HG02973 (cell line): ENCODE data around the gene THSD4.

Experiments used
- ATAC-seq: cut with Tn5 transposase; IDR thresholded peaks from one replicate; pipeline ENCODE4 v1.9.1; 2021; ENCODE audit warnings: moderate library complexity; ENCODE audit not compliant: unreplicated experiment

The THSD4 gene

DNA sequence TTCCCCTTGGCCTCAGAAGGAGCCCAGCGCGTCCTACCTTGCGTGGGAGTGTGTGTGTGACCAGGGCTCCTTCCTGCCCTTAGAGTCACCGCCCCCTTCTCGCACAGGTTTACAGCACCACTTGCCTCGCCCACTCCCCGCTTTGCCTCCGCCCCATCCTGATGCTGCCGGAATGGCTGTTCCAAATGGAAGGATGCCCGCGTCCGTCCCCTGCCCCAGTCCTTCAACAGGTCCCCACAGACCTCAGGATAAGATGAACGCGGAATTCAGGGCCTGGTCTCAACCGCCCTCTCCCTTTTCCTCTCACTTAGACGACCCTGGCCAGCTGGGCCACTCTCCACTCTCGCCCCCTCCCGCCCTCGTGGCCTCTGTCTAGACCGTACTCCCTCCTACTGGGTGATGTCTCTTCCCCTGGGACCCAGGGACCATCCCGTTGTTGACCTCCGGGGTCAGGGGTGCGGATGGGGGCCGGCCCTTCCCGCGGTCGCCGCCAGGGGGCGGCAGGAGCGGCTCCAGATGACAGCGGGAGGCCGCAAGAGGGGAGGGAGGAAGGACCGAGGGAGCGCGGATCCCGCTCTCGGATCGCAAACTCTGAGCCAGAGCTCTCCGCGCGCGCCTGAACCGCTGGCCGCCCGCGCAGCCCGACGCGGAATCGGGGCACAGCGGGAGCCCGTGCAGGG lies at the start of gene THSD4:
TSS of gene THSD4 (plus strand) at position 585 of the 680 bp plus-strand sequence.
- peak; percentile 82 for ATAC-seq

DNA sequence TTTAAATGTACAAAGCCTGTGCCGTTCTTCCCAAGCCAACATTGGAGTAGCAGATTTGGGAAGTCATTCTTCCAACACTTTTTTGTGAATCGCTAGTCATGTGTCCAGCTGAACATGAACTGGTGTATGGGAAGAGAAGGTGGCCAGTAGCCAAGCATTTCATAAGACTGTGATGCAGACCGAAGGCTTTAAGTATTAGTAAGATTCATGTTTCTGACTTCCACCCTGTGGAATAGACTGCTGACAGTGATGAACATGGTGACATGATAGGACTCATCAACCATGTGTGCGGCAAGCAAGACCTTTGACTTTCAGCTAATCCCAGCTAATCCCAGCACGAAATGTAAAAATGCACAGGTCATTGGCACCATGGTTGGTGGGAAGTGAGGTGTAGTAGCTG lies 48.3 kb upstream of the THSD4 start:
- no peak for ATAC-seq

DNA sequence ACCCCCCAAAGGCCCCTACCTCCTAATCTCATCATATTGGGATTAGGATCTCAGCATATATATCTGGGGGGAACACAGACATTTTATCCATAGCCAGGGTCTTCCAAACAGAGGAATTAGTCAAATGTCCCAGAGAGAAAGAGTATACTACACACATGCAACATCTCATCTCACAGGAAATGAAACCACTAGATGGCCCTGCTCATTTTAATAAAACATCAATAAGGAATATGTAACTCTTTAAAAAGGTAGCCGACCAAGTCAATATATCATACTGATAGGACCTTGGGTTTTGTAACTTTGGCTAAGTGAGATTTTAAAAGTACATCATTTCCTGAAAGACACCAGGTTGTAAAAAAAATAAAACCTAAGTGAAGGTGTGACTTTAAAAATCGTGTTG lies 45.6 kb upstream of the THSD4 start:
- ATAC-seq, result no peak

DNA sequence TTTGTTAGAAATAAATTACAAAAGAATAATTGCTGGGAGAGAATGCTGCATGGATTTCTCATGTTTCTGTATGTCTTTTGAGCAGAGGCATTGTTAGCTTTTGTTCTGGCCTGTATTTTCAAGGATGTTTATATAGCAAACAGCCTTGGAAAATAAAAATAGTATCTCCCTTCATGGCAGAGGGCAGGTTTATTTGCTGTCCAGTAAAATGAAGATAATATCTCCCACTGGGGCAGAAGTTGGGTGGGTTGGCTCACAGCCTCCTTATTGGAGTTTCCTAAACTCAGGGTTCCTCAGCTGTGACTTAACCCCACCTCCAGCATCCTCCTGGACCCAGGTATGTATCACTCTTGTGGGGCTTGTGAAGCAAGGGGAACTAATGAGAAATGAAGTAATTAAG lies 43.7 kb upstream of the THSD4 start:
- ATAC-seq, result no peak

DNA sequence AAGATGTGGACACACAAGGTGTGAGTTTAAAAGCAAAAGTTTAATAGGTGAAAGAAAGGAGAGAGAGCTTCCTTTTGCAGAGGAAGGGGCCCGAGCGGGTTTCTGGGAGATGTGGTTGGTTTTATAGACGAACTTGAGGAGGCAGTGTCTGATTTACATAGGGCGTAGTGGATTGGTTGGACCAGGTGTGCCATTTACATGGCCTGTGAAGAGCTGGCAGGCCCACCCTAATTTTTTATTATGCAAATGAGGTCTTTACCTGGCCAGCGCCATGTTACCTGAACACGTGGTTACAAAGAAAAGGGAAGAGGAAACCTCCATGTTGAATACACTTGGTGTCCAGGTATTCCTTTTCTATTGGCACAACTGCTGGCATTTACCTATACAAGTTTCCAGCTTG lies 42.8 kb upstream of the THSD4 start:
- no peak for ATAC-seq

DNA sequence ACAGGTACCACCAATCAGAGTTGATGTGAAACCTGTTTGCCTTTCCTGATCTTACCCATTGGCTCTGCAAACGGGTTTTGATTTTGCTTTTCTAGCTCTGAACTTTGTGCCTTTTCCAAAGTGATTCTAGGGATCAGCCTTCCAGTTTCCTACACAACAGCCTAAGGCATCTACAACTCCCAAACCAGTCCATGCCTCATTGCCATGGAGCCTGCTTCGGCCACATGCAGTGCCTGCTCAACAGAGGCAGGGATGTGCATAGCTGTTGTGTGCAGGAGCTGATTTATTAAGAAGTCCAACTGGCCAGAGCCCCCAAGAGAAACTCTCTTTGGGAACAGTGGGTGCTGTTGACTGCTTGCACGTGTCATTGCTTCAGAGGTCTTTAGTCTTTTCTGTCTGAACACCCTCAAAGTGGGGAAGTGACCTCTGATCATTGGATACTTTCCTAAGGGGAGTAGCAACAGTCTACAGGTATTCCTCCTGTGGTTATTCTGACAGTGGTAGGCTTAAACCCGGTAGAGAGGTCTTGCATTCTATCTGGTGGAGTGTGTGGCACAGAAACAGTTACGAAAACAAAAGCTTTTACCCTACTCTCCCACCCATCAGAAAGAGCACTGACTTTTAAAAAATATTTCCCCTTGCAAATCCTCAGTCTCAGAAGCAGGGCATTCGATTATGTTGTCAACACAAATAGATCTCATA lies 36.6 kb upstream of the THSD4 start:
- no peak for ATAC-seq

DNA sequence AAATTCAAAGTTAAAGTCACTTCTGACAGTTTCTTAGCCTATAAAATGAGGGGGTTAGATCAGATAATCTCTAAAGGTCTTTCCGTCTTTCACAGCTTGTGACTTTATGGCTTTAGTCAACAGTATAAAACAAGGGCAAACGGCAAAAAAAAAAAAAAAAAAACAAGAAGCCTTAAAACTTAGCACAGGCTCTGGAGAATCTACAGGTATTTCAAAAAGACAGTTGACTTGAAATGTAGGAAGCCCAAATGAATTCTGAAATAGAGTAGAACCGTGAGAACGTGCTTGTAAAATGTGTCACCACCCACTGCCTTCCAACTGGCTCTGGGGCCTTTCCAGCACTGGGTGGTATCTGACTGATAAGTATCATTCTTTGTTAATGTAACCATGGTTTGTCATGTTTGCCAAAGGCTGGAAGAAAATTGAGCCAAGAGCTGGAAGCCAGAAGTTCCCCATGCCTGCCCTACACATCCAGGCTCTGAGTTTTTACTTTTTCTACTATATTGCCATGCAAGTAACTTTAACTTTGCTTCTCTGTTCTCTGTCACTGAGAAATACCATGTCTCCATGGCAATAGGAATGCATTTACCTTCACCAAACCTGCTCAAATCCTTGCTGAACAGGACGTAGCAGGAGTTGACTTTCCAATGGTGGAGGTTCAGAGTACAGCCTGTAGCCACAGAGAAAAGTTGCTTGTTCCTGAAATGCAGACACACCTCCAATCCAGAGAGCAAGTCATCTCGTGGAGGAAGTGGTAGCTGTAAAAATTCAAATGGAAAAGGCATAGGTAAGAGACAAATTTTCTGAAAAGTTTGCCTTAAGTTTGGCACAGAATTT lies 35.8 kb upstream of the THSD4 start:
- ATAC-seq, result no peak

DNA sequence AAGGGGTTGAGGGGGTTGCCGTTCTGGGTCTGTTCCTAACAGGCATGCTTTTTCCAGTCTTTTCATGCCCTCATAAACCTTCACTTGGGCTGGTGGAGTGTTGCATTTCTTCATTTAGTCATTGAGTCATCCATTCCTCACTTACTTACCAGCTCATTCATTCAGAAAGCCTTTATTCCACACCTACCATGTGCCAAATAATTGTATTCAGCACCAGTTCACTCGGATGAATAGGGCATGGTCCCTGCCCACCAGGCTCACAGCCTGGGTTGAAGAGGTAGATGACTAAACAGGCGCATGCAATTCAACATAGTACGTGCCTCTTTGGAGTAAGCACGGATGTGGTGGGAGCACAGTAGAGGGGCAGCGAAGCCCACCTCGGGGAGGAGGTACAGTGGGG lies 35.1 kb upstream of the THSD4 start:
- no peak for ATAC-seq

DNA sequence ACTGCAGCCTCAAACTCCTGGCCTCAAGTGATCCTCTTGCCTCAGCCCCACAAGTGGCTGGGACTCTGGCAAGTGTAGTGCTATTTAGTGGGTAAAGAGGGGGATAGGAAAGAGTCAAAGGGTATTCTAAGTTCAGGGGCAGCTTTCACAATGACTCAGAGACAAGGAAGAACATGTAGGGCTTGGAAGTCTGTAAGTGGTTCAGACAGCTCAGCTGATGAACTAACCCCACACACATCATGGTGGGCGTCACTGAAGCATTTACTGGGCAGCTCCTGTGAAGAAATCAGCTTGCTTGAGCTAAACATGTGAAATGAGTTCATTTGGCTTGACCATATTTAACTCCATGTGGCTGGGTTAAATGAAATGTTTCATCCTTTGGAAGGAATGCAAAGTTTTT lies 34.6 kb upstream of the THSD4 start:
- ATAC-seq, result no peak

DNA sequence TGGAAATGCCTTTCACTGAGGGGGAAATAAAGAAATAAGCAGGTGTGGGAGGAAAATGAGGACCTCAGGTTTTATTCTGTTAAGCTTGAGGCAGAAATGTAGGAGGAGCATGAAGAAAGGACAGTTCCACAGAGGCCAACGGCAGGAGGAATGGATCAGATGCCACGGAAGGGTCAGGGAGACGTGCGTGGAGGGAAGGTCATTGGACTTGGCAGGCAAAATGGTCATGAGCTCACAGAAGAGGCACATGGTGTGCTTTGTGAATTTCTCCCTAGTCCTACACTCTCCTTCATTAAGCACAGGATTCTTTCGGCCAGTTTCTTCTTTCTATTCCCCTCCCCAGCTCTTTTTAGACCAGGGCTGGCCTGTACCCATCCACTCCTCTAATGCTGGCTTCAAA lies 32.5 kb upstream of the THSD4 start:
- ATAC-seq, result no peak

DNA sequence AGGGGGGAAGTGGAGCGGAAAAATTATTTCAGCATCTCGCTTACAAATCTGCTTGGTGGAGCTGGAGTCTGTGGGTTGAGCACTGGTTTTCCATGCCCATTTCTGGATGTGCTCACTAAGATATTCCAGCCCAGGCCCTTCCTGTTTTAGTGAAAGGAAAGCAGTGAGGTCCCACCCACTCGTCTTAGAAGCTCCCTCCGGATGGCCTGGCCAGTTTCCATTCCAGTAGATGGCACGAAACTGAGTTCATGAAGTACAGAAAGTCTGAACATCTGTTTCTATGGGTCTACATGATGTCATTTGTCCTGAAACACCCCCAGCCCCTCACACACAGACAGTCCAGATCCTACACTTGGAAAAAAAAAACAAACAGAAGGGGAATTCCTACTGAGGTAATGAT lies 31.9 kb upstream of the THSD4 start:
- no peak for ATAC-seq

DNA sequence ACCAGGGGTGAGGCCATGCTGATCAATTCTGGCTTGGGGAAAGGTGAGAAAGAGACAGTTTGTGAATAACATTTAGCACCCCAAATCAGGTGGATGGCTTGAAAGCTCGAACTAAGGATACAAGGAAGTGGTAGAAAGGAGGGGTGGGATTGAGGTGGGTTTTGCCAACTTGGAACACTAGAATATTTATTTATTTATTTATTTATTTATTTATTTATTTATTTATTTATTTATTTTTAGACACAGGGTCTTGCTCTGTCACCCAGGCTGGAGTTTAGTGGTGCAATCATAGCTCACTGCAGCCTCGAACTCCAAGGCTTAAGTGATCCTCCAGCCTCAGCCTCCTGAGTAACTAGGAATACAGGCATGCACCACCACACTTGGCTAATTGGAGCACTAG lies 31.0 kb upstream of the THSD4 start:
- no peak for ATAC-seq

DNA sequence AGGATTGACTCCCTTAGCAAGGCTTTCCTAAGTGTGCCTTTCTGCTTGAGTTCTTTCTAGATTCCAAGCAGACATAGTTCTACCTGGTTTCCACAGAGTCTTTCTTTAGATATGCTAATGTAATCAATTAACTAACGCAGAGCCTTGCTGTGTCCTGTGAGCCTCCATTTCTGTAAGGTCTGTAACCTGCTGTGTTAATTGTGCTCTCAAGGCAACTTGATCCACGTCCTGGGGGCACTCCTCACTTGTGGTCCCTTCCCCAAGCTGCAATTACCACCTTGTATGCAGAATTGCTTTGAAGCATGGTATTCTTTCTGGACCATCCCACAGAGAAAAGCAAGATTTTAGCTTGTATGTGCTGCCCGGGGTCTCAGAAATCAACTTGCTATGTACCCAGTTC lies 29.5 kb upstream of the THSD4 start:
- no peak for ATAC-seq

DNA sequence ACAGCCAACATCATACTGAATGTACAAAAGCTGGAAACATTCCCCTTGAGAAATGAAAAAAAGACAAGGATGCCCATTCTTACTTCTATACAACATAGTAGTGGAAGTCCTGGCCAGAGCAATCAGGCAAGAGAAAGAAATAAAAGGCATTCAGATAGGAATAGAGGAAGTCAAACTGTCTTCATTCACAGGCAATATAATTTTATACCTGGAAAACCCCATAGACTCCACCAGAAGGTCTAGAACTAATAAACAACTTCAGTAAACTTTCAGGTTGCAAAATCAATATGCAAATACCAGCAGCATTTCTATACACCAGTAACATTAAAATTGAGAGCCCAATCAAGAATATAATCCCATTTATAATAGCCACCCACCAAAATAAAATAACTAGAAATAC lies 27.1 kb upstream of the THSD4 start:
- ATAC-seq, result no peak

DNA sequence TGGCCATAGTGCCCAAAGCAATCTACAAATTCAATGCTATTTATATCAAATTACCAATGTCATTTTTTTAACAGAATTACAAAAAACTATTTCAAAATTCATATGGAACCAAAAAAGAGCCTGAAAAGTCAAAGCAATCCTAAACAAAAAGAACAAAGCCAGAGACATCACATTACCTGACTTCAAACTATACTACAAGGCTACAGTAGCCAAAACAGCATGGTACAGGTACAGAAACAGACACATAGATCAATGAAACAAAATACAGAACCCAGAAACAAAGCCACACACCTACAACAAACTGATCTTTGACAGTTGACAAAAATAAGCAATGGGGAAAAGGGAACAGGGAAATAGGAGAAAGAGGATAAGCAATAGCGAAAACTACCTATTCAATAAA lies 26.6 kb upstream of the THSD4 start:
- ATAC-seq, result no peak

DNA sequence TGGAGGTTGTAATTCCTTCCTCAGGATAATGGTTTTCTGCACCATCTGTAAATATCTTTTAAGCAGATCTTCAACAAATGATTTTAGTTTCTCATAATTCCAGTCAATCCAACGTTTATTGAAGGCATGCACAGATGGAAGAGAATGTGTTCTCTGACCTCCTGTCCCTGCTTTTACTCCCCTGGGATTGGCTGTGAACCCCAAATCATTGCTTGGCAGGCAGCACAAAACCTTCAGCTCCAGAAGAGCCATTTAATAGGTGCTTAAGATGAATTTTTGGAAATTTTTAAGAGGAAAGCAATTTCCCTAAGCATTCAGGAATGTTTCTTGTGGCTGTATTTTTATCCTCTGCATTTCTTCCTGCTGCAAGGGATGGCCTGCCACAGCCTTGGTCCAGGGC lies 25.5 kb upstream of the THSD4 start:
- no peak for ATAC-seq

DNA sequence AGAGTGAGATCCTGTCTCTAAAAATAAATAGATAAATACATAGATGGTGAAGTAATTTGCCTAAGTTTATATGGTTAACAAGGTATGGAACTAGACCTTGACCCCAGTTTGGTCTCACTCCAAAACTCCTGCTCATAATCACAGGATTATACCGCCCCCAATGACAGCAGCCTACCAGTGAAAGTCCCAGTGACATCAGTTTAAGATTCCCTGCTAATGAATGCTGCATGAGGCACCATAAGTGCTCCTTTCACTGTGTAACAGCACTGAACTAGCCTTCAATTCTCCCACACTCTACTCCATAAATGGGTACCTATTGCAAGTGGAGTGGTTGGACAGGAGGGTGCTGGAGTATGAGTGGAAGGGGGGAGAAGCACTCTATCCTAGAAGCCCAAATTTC lies 23.7 kb upstream of the THSD4 start:
- ATAC-seq, result no peak

DNA sequence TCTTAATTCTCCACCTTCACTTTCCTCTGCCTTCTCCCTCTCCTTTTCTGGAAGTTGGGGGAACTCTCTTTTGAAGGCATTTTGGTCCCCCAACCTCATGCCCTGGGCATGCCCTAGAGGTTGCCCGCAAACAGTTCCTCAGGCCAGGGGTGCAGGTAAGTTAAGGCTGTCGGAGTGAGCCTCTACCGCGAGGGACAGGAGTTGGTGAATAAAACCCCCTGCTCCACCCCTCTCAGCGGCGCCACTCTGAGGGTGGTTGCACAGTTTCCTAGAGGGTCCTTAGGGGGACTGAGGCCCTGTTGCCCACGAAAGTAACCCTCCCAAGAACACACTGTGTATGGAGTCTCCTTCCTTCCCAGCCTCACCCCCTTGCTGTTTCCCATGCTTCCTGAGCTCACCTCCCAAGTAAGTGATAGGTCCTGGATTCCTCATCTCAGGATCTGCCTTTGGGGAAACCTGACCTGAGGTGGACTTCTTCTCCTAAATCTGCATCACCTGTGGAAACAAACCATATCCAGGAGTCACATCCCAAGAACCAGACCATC lies 23.1 kb upstream of the THSD4 start:
- no peak for ATAC-seq

DNA sequence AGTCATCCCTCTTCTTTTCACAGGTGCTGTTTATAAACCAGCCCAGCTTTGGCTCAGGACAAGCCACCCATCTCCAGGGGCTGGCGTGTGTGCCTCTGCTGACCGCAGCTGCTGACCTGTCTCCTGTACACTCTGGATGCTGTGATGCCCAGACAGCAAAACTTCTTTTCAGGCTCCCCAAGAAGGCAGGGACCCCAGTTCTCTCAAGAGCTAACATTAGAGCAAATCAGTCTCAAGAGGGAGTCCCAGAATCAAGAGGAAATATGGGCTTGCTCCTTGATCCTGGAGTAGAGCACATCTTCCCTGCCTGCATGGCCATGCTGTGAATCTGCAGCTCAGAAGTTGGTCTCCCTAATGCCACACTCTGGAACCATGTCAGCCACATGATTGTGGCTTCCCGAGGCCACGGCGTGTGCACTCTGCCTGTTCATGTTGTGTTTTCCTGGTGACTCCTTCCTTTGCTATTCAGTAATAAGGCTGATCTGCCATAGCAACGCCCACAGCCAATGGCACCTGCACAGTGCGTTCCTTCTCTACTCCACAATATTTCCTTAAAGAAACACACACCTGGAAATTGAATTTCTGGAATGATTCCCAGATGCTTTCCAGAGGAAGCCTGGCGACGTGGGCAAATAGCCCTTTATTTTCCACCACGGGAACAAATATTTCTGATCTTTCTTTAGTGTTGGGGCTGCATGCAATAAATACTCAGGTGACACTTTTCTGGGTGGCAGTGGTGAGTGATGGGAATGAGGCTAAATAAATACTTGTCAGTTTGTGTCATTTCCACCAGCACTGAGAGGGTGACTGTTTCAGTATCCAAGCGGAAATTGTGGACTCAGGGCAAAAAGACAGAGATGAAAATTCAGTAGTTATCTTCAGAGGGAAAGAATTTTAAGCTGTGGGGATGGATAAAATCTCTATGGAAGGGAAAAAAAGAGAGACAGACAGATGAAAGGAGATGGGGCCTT lies 21.9 kb upstream of the THSD4 start:
- no peak for ATAC-seq

DNA sequence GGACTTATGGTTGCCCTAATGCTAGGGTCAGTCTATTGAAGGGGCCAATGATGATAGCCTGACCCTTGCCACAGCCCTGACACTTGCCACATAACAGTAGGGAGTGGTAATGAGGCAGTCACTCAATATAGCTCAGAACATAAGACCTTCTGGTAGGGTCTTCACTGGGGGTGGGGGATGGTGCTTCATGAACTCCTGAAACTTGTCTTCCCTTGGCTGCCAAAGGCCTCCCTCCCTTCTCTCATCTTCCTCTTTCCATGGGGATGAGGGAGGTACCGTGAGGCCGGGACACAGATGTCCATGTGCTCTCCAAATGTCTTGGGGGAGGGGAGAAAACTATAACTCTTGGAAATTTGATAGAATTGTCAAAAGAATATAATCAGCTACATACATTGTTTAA lies 21.1 kb upstream of the THSD4 start:
- no peak for ATAC-seq

DNA sequence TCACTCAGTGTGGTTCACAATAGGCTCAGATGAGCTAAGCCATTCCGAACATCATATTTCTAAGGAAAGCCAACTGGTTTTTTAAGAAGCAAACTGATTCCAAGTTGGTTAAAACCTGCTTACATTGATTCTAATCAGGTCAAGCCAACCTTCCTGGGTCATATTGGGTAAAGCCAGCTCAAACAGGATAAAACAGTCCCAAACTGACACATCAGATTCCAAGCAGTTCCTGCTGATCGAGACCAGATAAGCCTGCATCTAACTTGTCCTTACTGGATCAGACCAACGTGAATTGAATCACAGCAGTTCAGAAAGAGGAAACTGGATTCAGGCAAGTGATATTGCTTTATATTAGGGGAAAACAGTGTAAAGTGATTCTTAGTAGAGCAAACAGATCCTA lies 18.6 kb upstream of the THSD4 start:
- no peak for ATAC-seq
